ENCODE results near the gene ATRIP.

DNA sequence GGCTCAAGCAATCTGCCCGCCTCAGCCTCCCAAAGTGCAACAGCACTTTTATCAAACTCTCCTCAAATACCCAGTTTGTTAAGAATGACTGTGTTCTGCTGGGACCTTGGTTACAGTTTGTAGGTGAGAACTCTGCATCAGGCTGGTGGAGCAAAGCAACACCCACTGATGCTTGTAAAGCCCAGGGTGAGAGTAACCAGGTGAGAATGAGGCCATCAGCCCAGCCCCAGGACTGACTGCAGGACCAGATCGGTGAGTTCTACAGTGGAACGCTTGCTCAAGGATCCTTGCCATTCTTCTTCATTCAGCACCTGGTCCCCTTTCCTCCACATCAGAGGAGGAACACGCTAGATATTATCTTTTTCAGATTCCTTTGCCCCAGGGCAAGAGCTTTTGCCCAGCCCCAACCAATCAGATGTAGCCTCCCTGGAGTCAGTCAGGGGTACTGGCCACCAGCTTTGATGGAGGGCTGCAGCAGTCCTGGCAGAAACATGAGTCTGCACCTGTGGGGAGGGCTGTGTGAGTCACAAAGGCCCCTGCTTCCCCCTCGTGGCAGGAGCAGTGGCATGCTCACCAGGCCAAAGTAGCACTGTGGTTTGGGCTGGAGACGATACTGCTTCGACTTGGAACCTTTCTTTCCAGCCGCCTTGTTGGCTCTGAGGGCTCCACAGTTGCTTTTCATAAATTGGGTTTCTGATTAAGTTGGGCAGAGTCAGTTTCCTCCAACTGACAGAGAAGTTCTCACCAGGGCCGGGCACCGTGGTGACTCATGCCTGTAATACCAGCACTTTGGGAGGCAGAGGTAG lies 60.9 kb downstream of the ATRIP start:
- TF ChIP-seq, protein P1, sequence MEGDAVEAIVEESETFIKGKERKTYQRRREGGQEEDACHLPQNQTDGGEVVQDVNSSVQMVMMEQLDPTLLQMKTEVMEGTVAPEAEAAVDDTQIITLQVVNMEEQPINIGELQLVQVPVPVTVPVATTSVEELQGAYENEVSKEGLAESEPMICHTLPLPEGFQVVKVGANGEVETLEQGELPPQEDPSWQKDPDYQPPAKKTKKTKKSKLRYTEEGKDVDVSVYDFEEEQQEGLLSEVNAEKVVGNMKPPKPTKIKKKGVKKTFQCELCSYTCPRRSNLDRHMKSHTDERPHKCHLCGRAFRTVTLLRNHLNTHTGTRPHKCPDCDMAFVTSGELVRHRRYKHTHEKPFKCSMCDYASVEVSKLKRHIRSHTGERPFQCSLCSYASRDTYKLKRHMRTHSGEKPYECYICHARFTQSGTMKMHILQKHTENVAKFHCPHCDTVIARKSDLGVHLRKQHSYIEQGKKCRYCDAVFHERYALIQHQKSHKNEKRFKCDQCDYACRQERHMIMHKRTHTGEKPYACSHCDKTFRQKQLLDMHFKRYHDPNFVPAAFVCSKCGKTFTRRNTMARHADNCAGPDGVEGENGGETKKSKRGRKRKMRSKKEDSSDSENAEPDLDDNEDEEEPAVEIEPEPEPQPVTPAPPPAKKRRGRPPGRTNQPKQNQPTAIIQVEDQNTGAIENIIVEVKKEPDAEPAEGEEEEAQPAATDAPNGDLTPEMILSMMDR (IDR thresholded peaks at IDR 0.05): no peak
- TF ChIP-seq EP300 (IDR thresholded peaks at IDR 0.05): no peak
